GM18909 (cell line): ENCODE measurements around the gene MOB3B.
"Not testable (repeated sequence)": the region's sequence is repeated elsewhere in the genome, so short reads cannot be mapped to it uniquely, and the experiment has no call there.

Experiments
- ATAC-seq: cut with Tn5 transposase; IDR thresholded peaks from one replicate; pipeline ENCODE4 v1.9.1; 2021; ENCODE audit warnings: mild to moderate bottlenecking; ENCODE audit not compliant: unreplicated experiment, poor library complexity

MOB3B gene

GRCh38 chr9:27429436-27429835, 100.2 kb downstream of the MOB3B start:
- no peak for ATAC-seq

- no peak for ATAC-seq
Observed at GRCh38 chr9:27428551-27428950, 101.1 kb downstream of the MOB3B start.

GRCh38 chr9:27427272-27427643, 102.4 kb downstream of the MOB3B start:
- no peak for ATAC-seq

GRCh38 chr9:27426511-27427271, 102.9 kb downstream of the MOB3B start:
- ATAC-seq: no peak

- ATAC-seq: no peak
Observed at GRCh38 chr9:27425827-27426510, 103.6 kb downstream of the MOB3B start.

- no peak for ATAC-seq
Observed at GRCh38 chr9:27423915-27424710, 105.5 kb downstream of the MOB3B start.

GRCh38 chr9:27422279-27422834, 107.3 kb downstream of the MOB3B start:
- no peak for ATAC-seq

- ATAC-seq: no peak
Observed at GRCh38 chr9:27421577-27421976, 108.0 kb downstream of the MOB3B start.

GRCh38 chr9:27419558-27419957, 110.1 kb downstream of the MOB3B start:
- not testable (repeated sequence) for ATAC-seq

GRCh38 chr9:27414220-27414761, 115.3 kb downstream of the MOB3B start:
- no peak for ATAC-seq

- no peak for ATAC-seq
Observed at GRCh38 chr9:27413511-27414219, 115.9 kb downstream of the MOB3B start.

- ATAC-seq: no peak
Observed at GRCh38 chr9:27412963-27413362, 116.7 kb downstream of the MOB3B start.

GRCh38 chr9:27412081-27412480, 117.5 kb downstream of the MOB3B start:
- no peak for ATAC-seq

- ATAC-seq: no peak
Observed at GRCh38 chr9:27408482-27408881, 121.1 kb downstream of the MOB3B start.

GRCh38 chr9:27408001-27408400, 121.6 kb downstream of the MOB3B start:
- ATAC-seq: no peak

GRCh38 chr9:27407491-27407890, 122.1 kb downstream of the MOB3B start:
- no peak for ATAC-seq

GRCh38 chr9:27404661-27405060, 125.0 kb downstream of the MOB3B start:
- ATAC-seq: no peak

GRCh38 chr9:27402626-27403025, 127.0 kb downstream of the MOB3B start:
- no peak for ATAC-seq

- no peak for ATAC-seq
Observed at GRCh38 chr9:27400334-27400880, 129.2 kb downstream of the MOB3B start.
